T-helper 1 cell treated with Interleukin-12 subunit alpha and Interleukin-12 subunit beta and Interleukin-4 antibody, amounts not matched to agents 30 ng/mL and 1 ng/mL, for 36 hours (primary cell): ENCODE measurements around the gene NGFR. TPM values are rescaled to one million over a fixed set of nuclear protein-coding genes. Genes with fewer than 3 reads are reported as not detected.
"Not testable (repeated sequence)": the region's sequence is repeated elsewhere in the genome, so short reads cannot be mapped to it uniquely, and the experiment has no call there.

Source experiments
- intact Hi-C: fragments of 100-400 bp; cut with micrococcal nuclease; formaldehyde crosslinking; loops from one replicate; pipeline ENCODE4 v1.15.1; 2024
- total RNA-seq: library from RNA; stranded (reverse); gene quantifications from 2 replicates; pipeline ENCODE4 v1.2.3, GENCODE V29; 2022

The NGFR gene
- total RNA-seq, 1 donor from 2014 or later = 0.12 TPM

DNA sequence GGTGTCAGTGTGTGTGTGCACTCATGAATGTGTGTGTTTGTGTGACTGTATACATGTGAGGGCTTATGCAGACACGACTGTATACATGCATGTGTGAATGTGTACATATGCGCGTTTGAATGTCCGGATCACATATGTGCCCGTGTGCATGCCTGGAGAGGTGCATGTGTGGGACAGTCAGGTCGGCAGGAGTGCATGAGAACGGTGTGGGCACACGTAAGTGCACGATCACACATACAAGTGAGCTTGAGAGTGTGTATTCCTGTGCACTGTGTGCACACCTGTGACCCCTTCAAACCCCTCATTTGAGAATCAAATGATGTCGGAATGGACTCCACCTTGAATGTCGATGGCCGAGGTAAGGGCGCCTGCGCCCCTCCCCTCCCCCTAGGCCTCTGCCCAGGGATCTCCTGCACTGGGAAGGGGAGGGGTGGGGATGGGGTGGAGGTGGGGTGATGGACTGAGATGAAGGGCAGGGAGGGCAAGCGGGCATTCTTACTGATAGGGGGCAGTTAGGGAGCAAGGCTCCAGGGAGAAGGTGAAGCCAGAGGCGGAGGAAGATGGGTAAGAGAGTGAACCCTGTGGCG lies 601 bp upstream of the NGFR start:
- intact Hi-C loops = loop anchor here (10.0 kb wide), 3 partner anchors 200 to 760 kb away; partner anchors contain the start of gene DLX3

DNA sequence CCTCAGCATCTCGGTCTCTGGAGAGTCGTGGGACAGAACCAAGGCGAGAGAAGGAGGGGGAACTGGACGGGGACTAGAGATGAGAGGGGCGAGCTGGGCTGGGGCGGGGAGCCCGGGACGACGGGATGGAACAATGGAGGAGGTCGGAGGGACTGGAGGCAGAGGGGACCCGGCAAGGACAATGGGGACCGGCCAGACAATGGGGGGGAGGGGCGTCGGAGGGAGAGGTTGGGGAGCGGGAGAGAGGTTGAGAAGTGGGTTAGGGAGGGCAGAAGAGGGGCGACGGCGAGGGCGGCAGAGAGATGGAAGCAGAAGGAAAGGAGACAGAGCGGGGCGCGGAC lies 719 bp downstream of the NGFR start:
- intact Hi-C loops = loop anchor here (1.0 to 10.0 kb wide), 6 partner anchors 60 to 761 kb away; partner anchors contain the start of genes DLX3 and PHB1

DNA sequence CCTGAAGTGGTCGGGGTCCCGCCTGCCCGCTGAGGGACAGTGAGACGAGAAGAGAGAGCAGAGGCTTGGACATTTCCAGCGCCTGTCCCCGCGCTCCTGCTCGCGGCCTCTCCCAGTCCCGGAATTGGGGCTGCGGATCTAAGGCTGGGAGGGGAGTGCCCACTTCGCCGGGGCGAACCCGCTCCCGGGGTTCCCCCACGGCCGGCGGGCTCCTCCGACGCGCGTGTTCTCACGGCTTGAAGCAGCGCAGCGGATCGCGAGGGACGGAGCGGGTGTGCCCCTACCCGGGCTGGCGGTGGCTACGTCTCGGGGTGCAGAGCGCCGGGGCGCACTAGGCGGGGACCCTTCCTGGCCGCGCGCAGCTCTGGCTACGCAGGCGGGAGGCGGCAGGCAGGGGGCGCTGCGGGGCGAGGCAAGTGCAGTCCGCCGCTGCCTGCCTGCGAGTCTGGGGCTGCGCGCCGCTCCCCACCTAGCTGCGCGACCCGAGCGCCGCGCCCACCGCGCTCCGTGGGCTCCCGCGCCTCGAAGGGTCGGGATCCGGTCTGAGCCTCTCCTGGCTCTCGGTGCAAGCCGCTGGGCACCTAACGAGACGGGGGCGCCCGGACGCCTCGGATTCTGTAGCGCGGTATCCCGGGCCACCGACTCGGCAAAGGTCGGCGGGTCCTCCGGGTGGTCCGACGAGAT lies 1.2 kb downstream of the NGFR start:
- intact Hi-C loops = loop anchor here (1.0 to 10.0 kb wide), 6 partner anchors 60 to 762 kb away; partner anchors contain the start of genes DLX3 and PHB1

DNA sequence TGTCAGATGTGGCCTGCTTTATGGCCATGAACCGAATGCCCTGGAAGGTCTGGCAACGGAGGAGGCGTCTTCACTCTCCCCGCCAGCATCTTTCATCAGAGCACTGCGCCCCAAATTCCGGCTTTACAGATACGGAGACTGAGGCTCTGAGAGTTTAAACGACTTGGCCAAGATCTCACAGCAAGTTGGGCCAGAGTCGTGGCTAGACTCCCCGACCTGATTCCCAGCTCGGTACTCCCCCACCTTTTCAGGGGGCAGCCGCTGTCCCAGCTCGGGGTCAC lies 1.7 kb downstream of the NGFR start:
- intact Hi-C loops = loop anchor here (1.0 to 10.0 kb wide), 6 partner anchors 59 to 762 kb away; partner anchors contain the start of genes DLX3 and PHB1

DNA sequence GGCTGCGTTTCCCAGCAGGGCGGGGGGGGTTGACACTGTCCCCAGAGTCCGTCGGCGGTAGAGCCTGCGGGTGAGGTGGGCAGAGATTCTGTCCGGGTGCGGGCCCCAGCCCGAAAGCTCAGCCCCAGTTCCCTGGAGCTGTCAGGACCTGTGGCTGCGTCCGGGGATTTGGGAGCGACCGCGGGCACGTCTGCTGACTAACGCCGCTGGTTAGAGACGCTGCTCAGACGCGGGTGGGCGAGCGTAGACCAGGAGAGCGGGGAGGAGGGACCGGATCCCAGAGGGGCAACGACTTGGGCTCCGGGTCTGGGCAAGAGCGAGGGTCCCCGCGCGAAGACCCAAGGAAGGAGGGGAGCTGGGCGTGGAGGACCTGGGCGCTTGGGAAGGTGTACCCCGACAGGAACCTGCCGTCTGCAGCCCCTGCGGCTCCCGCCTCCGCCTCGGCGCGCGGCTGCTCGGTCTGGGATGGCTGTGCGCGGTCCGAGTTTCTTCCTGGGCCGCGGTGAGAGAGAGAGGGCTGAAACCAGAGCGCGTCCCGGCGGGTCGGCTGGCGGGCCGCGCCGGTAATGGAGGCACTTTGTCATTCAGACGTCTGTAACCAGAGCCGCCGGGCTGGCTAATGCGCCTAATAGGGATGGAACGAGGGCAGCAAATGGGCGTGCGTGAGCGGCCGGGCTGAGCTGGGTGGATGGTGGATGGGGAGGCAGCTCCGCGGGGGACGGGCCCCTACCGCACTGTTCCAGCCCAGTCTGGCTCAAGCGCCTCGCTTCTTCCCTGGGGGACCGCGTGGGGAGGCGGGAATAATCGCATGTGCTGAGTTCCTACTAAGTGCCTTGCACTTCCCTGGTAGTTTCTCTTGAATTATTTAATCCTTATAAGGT lies 2.3 kb downstream of the NGFR start:
- intact Hi-C loops = loop anchor here (5.0 to 10.0 kb wide), 4 partner anchors 197 to 763 kb away; partner anchors contain the start of gene DLX3

DNA sequence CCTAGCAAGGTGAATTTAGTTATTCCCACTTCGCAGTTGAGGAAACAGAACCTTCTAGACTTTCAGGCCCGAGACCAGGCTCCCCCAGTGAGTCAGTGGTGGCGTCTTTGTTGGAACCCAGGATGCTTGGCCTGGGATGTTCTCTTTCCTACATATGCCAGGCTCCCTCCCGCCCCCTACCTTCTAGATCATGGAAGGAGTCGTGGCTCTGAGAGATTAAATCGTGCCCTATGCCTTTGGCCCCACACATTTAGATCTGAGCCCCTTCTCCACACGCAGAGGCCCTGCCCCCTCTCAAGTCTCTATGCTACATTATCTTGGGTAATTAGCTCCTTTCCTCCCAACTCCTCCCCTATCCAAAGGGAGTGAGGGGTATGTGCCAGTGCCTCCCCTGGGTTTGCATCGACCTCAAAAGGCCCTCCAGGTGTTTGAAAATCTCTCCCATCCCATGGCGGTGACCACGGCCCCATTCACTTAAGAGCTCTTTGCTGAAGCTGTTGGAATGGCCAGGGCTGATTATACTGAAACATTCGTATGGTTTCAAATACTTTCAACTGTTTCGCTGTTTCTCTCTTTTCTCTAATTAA lies 3.0 kb downstream of the NGFR start:
- intact Hi-C loops = loop anchor here (5.0 to 10.0 kb wide), 4 partner anchors 197 to 763 kb away; partner anchors contain the start of gene DLX3

DNA sequence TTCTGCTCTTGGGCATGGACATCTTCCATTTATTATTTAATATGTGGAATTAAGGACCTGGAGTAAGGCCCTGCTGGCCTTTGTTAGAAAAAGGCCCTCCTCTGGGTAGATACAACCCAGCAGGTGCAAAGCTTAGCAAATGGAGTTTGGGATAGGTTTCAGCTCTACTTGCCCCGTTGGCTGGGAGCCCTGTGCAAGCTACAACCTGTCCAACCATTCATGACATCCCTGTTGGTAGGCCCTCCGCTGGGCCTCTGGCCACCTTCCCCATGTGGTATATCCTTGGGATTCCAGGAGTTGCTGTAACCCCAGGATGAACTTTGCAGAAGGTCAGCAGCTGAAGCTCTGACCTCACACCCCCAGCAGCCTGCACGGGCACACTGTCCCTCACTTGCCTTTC lies 6.4 kb downstream of the NGFR start:
- intact Hi-C loops = no loop called here

DNA sequence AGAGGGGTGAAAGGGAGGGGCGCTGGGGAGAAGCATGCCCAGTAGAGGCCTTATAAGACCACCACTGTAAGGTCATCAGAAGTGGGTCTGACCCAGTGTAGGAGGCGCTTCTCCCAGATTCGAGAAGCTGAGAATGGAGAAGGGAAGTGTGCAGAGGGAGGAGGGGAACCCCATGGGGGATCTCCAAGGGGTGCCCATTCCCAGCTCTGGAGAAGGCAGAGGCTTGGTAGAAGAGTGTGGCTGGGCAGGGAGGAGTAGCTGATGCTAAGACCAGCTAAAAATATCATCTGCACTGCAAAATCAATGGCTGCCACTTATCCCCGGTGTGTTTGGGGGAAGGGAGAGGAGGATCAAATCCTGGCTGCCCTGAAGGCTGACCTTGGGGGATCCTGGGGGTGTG lies 7.2 kb downstream of the NGFR start:
- intact Hi-C loops = no loop called here

DNA sequence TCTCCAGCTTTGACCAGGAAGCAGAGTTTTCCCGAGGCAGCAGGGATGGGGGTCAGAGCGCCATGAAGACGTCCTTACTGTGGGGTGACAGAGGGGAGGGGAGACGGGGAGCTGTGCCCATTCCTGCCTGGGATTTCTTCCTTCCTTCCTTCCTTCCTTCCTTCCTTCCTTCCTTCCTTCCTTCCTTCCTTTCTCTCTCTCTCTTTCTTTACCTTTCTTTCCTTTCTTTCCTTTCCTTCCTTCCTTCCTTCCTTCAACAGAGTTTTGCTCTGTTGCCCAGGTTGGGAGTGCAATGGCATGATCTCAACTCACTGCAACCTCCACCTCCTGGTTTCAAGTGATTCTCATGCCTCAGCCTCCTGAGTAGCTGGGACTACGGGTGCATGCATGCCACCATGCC lies 7.6 kb downstream of the NGFR start:
- intact Hi-C loops = not testable (repeated sequence)

DNA sequence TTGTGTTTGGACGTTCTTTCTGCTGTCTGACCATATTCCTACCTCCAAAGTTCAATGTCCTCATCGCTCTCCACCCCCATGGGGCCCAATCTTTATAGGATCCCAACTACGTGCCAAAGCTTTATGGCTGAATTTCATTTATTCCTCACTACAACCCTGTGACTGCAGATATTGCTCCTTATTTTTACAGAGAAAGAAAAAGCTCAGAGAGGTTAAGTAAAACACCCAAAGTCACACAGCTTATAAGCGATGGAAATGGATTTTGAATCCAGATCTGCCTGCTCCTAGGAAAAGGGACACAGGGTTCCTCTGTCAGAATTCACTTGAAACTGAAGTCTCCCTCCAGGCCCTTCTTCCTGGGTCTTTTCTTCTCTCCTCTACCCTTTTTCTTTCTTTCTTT lies 9.3 kb downstream of the NGFR start:
- intact Hi-C loops = no loop called here

DNA sequence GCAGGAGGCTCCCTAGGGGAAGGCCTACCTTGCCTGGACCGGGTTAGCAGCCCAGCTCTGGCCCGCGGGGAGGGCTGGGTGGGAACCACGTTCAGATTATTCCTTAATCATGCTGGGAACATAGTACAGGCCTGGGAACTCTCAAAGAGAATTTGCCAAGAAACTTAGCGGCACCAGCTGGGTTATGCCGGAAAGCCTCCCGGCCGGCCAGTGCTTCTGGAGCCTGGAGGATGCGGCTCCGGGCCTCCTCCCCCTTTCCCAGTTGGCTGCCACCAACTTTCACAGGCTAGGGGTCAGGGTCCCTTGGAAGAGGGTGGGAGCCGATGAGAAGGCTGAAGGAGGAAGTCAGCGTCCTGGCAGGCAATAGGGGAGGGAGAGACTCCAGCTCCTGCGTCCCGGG lies 10.8 kb downstream of the NGFR start:
- intact Hi-C loops = loop anchor here (5.0 kb wide), 1 partner anchor 896 kb away; no protein-coding TSS in a partner anchor

DNA sequence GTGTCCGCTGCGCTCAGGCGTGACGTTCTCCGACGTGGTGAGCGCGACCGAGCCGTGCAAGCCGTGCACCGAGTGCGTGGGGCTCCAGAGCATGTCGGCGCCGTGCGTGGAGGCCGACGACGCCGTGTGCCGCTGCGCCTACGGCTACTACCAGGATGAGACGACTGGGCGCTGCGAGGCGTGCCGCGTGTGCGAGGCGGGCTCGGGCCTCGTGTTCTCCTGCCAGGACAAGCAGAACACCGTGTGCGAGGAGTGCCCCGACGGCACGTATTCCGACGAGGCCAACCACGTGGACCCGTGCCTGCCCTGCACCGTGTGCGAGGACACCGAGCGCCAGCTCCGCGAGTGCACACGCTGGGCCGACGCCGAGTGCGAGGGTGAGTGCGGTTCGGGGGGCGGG lies 11.2 kb downstream of the NGFR start:
- intact Hi-C loops = loop anchor here (5.0 kb wide), 1 partner anchor 896 kb away; no protein-coding TSS in a partner anchor

DNA sequence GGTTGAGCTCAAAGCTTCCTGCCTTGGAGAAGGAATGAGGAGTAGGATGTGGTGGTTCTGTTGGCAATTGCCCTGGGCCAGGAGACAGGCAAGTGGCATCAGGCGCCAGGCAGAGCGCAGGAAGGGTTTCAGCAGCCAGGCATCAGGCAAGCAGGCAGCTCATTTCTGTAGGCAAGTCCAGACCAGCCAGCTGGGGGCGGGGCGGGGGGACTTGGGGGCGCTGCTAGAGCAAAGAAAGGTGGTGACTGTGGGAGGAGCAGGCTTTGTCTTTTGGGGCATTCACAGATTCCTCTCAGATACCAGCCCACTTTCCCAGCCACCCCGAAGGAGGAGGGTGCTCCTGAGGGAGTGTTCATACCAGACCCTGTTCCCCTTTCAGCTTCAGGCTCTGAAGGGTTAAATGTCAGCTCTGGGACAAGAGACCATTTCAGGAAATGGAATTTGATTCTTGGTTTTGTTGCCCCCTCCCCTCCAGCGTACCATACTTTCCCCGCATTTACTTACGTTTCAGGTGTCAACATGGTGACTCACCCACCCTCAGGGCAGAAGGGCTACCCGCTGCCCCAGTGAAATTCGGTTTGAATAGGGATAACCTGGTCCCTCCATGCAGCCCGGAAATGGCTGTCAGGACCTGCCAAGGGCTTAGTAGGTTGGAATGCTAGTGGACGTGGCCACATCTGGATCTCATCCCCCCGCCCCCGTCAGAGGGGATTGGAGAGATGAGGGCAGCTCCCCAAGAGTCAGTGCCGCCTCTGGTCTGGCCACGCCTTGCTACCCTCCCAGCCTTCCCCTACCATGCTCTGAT lies 13.2 kb downstream of the NGFR start:
- intact Hi-C loops = loop anchor here (5.0 kb wide), 1 partner anchor 894 kb away; no protein-coding TSS in a partner anchor

DNA sequence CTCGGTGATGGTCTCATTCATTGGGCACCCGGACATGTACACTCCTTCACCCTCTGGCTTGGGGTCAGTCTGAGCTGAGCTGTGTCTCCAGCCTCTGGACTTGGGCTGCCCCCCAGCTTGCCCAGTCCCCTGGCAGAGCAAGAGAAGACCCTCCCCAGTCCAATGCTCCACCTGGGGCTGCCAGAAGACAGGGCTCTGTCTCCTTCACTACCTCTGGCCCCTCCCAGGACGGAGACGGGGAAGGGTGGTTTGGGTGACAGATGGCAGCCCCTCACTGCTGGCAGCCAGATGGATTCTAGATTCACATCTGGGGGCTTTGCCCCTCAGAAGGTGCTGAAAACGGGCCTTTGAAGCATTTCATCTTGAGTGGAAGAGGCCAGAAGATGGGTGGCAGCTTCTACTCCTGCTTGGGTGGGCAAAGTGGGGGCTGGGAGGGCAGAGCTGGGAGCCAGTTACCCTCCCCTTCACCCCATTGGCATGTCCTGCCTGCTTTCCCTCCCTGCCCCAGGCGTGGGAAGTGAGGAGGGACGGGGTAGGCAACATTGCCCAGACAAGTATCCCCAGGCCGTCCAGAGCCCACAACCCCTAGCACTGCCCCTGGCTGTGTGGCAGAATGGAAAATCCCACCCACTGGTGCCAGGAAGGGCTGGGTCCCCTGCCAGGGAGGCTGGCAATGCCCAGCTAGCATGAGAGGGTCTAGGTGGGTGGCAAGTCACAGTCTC lies 13.9 kb downstream of the NGFR start:
- intact Hi-C loops = loop anchor here (5.0 kb wide), 1 partner anchor 893 kb away; no protein-coding TSS in a partner anchor

DNA sequence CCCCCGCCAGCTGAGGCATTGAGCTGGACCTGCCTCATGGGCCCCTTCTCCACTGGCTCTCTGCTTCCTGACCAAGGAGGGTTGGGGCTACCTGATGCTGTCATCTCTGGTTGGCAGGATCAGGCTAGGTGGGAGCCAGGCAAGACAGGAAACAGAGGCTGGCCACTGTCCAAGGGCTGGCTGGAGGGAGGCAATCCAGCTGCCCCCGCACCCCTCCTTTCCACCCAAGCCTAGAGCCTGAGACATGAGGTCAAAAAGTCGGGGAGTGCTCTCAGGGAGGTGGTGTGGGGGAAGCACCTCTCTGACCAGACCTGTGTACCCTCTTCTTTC lies 14.5 kb downstream of the NGFR start:
- intact Hi-C loops = loop anchor here (5.0 kb wide), 1 partner anchor 893 kb away; no protein-coding TSS in a partner anchor

DNA sequence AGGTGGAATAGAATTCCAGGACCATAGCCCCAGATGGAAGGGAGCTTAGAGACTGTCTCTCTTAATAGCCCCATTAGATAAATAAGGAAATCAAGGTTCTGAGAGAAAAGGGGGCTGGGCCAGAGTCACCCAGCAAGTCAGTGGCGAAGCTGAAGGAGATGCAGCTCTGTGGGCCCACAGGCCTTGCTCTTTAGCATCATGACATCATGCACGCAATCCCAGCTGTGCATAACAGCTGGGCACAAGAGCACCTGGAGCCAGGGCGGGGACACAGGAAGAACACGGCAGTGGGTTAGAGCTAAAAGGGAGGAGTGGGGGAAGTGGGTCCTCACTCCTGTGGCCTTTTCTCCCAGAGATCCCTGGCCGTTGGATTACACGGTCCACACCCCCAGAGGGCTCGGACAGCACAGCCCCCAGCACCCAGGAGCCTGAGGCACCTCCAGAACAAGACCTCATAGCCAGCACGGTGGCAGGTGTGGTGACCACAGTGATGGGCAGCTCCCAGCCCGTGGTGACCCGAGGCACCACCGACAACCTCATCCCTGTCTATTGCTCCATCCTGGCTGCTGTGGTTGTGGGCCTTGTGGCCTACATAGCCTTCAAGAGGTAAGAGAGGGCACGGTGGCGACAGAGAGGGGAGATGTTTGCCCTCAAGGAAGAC lies 15.1 kb downstream of the NGFR start:
- intact Hi-C loops = no loop called here

DNA sequence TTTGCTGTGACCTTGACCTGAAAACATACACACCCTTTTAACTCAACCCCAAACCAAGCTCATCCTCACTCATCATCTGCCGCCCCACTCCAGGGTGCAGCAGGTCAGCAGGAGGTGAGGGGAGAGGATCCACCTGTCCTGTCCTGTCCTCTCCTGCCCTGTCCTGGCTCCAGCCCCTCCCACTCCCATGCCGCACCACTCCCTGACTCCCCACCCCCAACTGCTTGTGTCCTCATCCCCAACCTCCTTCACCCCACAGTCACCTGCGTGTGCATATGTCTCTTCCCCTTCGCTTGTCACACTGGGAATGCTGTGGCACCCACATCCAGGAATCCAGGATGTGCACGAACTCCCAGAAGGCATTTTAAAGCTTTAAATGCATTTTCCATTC lies 15.6 kb downstream of the NGFR start:
- intact Hi-C loops = no loop called here

DNA sequence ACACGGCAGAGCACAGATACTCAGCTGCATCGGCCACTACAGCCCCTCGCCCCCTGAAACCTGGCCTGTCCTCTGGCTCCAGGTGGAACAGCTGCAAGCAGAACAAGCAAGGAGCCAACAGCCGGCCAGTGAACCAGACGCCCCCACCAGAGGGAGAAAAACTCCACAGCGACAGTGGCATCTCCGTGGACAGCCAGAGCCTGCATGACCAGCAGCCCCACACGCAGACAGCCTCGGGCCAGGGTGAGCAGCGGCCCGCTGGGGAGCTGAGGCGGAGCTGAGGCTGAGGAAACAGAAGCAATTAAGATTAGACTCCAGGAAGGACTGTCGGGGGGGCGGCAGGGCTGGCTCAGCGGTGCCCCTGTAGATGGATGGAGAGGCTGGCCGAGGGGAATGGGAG lies 16.7 kb downstream of the NGFR start:
- intact Hi-C loops = no loop called here

DNA sequence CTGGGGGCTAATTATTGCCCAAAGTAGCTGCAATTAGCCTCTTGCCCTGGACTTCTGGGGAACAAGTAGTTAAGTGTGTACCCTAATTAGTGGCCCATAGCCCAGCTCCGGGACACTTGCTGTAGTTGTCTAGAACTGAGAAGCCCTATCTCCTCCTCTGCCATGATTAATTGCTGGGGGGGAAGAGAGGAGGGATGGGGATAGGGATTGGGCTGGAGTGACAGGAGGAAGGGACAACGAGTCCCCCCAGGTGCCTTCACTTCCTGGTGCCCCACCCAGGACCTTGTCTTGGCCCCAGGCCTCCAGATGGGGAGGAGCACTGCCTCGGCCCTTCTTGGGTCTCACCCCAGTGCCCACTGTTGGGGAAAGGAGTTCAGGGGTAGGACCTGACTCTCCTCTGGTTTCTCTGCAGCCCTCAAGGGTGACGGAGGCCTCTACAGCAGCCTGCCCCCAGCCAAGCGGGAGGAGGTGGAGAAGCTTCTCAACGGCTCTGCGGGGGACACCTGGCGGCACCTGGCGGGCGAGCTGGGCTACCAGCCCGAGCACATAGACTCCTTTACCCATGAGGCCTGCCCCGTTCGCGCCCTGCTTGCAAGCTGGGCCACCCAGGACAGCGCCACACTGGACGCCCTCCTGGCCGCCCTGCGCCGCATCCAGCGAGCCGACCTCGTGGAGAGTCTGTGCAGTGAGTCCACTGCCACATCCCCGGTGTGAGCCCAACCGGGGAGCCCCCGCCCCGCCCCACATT lies 17.4 kb downstream of the NGFR start:
- intact Hi-C loops = no loop called here
